ENCODE results near the gene UXS1.
"Not testable (repeated sequence)": the region's sequence is repeated elsewhere in the genome, so short reads cannot be mapped to it uniquely, and the experiment has no call there.

UXS1 gene

DNA sequence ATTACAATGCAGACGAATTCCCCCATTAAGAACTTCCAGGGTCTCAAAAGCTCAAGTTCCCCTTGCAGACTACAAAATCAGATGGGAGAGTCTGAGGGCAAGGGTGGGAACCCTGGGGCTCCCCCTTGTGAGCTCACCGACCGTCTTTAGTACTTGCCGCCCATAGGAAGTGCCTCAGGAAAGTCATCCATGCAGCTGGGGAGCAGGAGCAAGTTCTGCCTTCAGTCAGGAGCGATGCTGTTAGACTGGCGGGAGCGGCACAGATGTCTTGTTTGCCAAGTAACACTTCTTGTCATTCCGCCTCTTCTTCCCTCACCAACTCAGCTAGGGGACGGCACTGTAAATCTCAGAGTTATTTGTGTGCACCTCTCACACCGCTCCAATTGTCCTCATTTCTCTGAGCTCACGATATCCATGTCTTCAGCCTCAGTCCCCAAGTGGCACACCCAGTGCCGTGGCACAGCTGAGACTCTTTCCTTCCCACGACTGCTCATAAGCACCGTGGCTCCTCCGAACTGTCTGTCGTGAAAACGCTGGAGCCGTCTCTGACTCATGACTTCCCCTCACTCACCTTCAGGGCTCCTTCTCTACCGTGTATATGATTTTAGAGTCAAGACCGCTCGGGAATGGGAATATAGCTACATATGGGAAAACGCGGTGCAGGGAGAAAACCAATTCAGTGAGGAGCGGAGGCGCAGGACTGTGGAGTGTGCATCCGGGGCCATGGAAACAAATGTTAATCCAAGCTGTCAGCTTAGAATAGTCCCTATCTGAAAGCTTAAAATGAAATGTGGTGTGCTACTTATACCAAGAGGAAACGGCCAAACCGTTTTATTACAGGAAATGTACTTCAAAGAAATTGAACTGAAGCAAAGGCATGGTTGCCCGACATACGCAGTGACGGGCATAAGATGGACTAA is 34.0 kb downstream of the UXS1 start:
- DNase-seq: no peak

DNA sequence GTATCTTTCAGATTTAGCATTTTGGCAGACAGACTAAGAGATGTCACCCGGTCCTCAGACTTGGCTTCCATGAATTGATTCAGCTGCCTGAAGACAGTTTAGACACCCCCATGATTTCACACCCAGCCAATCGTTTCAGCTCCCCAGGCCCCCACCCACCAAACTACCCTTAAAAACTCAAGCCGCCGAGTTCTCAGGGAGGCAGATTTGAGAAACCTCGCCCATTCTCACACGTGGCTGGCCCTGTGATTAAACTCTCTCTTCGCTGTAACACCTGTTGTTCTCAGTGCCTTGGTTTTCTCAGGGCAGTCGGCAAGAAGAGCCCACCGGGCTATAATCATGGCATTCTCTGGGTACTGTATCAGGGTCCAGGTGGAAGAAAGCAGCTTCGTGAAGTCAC is 35.2 kb downstream of the UXS1 start:
- no peak for DNase-seq

DNA sequence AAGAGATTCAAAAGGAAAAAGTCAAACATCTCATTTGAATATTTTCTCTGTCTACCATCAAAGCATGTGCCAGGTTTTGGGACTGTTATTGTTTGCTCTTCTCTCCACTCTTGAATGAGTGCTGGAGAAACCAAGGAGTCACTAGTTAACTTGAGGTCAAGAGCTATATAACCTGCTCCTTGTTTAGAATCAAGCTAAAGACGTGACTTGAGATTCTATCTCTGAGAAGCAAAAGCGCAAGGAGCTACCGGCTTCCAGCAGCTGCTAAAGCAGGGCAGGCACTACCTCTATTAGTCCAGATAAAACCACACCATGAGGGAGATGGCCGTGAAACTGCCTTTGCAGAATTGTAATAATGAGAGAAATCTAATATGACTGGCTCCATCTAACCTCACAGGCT is 36.0 kb downstream of the UXS1 start:
- DNase-seq: no peak

DNA sequence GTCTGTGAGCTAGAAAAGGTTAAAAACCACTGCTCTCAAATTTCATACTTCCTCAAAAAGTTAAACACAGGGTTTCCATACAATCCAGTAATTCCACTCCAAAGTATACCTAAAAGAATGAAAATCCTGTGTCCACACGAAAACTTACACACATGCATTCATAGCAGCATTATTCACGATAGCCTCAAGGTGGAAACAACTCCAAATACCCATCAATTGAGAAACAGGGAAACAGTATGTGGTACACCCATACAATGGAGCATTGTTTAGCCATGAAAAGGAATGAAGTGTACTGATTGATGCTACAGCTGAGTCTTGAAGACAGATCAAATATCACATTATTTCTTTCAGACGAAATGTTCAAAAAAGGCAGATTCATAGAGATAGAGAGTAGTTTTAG is 36.7 kb downstream of the UXS1 start:
- DNase-seq: no peak

DNA sequence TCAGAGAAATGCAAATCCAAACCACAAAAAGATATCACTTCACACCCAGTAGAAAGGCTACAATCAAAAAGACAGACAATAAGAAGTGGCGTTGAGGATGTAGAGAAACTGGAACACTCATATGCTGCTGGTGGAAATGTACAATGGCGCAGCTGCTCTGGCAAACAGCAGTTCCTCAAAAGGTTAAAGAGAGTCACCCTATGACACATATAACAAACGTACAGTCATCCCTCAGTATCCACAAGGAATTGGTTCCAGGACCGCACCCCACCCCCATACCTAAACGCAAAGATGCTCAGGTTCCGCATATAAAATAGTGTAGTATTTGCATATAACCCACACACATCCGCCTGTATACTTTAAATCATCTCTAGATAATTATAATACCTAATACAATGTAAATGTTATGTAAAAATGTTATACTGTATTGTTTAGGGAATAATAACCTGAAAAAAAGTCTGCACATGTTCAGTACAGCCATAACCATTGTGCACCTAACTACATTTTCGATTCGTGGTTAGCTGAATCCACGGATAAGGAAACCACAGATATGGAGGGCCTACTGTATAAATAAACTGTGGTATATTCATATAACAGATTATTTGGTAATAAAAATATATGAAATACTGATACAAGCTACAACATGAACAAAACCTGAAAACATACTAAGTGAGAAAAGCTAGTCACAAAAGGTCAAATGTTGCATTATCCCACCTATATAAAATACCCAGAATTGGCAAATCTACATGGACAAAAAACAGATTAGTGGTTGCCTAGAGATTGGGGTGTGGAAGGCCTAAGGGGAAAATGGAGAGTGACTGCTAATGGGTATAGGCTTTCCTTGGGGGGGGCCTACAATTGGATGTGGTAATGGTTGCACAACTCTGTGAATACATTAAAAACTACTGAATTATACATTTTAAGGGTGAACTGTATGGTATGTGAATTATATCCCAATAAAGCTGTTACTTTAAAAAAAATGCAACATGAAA is 37.5 kb downstream of the UXS1 start:
- DNase-seq: peak; percentile 53

DNA sequence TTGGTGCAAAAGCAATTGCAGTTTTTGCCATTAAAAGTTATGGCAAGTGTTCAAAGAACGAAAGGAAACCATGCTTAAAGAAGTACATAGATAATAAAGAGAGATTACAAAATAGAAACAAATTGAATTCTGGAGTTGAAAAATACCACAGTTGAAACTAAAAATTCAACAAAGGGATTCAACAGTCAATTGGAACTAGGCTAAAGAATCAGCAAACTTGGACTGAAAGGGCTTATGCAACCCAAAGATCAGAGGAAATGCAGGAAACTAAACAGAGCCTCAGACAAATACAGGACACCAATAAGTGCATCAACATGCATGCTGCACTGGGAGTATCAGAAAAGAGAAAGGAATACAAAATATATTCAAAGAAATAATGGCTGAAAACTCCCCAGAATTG is 40.3 kb downstream of the UXS1 start:
- DNase-seq: no peak

DNA sequence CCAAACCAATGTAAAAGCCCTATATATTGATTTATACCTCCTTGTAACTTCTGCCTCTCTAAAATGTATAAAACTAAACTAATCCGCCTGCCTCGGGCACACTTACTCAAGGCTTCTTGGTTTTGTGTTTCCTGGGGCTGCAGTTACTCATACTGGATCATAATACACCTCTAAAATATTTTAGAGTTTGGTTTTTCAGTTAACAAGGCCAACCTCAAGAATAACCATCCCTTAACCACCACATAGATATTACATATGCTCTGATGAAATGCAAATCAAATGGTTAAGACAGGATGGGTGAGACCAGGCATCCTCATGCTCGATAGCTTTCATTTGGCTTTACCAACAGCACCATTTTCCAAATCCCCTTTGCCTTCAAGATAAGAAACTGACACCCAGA is 46.4 kb downstream of the UXS1 start:
- no peak for DNase-seq

DNA sequence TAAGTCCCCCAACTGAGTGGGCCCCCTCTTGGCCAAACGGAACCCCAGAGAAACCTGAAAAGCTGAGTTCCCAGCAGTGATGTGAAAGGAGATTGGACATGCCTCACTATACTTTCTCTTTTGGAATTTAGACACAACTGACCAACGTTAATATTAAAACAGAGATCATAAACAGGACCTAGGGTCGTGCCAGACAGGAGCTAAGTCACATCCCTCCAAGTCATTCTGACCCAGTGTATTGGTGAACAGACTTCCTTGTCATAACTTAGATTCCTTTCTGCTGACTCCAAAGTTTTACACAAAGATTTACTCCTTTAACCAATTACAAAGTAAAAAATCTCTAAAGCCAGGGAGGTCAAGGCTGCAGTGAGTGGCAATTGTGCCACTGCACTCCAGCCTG is 46.9 kb downstream of the UXS1 start:
- DNase-seq: no peak

DNA sequence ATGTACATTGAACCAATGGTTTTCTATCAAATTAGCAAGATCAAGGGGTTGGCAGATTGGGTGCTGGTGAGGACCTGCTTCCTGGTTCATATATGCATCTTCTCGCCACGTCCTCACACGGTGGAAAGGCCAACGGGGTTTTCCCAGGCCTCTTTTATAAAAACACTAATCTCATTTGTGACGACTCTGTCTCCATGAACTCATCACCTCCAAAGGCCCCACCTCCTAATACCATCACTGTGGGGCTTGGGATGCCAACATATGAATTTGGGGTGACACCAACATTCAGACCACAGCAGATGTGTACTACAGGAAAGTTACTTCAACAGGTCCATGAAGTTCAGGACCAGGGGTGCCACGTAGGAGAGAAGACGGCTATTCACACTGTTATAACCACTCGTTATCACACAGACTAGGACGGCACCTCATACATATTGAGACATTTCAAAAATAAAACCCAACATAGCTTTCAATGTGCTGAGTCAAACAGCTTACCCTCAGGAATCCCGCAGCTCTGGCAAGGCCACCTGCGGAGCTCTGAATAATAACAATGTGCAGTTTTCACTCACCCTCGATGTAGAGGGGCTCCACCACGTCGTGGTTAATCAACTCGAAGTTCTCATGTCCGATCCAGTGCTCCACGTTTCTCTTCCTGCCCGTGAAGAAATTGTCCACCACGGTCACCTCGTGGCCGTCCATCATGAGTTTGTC is 49.3 kb downstream of the UXS1 start:
- no peak for DNase-seq

DNA sequence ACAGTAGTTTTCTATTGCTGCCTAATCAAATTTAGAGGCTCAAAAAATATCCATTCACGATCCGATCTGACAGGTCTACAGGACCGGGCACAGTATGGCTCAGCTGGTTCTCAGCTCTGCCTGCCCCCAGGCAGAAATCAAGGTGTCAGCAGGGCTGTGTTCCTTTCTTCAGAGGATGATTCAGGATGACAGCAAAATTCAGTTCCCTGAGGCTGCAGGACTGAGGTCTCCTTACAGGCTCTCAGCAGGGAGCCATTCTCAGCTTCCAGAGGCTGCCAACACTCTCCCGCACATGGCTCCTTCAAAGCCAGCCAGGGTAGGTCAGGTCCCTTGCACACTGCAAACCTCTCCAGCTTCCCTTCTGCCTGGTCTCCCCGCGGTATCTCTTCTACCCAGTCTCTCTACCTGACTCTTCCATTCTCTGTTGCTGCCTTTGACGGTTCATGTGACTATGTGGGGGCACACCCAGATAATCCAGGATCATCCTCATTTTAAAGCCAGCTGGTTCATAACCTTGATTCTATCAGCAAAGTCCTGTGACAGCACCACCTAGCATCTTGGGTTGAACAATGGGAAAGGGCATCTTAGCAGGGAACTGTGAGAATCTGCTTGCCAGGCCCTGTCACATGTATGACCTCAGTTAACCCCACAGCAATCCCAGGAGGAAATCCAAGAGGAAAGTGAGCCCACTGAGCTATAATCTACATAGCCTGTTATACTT is 50.4 kb downstream of the UXS1 start:
- DNase-seq: no peak

DNA sequence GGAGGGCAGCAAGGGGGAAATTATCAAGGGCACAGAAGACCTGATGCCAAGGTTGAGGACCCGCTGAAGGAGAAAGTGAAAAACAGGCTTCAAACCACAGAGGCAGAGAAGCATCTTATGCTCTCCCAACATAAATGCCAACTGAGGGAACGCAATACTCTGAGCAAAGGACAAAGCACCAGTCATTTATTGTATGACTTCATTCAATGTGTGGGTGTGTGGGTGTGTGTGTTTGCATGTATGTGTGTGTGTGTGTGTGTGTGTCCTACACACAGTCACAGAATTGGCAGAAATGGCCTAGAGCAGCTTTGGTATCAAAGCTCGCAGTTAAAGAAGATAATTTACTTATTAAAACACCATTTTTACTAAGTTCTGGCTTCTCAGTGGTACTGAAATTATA is 51.4 kb downstream of the UXS1 start:
- DNase-seq: no peak

DNA sequence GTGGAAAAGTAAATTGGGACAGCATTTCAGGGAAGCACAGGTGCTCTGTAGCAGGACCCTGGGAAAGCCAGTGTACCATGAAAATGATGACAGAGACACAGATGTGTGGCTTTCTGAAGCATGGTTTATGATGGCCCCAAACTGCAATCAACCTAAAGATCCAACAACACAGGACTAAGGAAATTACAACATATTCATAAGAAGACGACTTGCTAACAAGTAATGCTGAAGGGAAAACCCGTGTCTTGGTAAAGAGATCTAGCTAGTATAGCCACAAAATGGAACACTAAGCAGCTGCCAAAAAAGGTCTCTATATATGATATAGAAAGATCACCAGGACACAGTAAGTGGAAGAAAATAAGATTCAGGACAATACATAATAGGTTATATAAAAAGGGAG is 53.2 kb downstream of the UXS1 start:
- no peak for DNase-seq

DNA sequence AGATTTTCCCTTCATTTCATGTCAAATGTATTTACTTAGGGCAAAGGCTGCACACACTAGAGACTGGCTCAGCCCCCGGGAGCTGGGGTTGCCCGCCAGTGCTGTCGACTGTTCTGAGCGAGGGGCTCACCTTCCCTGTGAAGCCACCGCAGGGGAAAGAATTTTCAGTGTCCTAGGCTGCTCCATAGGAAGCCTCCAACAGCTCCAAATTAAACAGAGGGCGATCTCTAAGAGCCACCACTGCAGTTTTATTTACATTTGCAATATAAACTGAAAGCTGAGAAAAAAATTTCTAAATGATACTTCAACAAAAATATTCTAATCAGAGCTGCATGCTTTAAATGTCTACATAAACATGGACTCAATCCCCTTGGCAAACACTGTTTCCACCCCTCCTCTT is 54.0 kb downstream of the UXS1 start:
- DNase-seq: no peak

DNA sequence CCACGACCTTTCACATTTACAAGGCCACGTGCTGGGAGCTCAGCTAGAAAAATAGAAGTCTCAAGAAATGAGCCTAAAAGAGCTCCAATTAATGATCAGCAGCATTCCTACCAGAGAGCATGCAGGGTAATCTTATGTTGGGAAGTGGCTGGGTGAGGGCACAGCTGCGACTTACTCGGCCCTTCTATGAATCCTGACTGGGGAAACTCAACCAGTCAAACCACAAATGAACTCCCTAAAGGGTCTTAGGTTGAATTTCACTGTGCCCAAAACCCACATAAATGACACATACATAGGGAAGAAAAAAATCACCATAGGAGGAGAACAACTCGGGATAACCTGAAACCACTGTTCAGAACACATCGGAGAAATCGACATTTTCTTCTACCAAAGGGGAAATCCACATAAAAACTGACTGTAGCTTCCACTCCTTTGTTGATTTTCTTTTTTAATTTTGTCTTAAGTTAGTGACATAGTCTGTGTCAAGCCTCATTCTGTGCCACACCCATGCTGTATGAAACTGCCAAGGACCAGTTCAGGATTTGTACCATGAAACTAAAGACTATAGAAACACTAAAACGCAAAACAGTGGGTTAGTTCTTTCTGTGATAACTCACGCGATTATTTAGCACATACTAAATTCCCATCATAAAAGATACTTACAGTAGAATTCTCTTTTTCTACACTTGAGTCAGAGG is 54.7 kb downstream of the UXS1 start:
- no peak for DNase-seq

DNA sequence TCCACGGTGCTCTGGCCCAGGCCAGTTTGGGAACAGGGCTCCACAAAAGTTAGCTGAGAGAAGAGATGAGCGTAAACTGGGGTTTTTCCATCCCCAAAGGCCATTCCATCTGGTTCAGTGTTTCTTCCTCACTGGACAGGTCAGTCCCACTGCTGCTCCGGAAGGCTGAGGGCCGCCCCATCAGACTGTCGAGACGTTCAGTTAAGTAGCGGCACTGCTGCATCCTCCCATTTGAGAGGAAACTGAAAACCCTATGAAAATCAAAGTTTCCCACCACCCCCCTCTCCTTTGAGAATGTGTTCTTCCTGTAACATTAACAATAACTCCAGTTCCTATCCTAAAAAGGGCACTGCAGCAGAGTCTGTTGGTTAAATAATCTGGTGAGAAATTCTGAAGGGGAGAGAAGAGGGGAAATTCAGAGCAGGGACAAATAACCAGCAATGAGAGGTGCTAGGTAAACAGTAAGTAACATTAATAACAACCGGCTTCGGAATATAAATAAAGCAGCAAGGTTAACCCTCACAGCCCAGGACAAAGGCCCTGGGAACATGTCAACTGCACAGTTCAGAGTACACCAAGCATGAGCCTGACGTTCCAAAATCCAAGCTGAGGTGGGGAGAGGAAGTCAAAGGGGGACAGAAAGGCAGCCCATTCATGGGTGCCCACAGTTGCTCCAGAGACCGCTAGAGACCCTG is 55.4 kb downstream of the UXS1 start:
- DNase-seq: no peak

DNA sequence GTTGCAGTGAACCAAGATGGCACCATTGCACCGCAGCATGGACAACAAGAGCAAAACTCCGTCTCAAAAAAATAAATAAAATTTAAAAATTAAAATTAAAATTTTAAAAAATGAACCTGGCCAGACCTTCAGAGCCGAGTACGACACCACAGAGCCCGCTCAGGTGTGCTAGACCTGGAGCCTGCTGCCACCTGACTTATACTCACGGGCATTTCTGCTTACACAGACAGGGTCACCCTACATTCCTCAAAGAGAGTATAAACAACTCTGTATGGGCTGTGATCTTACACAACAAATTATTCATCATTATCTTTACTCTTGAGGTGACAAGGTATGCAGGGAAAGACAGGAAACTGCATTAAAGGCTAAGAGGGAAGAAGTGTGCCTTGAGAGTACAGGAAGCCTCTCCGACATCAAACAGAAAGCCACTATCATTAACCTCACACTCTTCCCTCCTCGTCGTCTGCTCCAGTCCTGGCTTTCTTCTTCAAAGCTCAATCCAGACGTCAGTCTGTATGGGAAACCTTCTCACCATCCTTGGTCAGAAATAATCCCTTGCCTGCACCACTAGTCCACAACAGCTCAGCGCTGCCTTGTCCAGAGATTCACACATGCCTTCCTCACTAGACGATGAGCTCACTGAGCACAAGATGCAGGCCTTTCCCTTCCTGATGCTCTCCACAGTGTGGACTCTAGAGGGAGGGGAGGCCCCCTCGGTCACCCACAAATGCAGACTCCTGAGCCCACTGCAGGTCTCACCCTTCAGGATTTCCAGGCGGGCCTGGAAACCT is 56.2 kb downstream of the UXS1 start:
- DNase-seq: no peak

DNA sequence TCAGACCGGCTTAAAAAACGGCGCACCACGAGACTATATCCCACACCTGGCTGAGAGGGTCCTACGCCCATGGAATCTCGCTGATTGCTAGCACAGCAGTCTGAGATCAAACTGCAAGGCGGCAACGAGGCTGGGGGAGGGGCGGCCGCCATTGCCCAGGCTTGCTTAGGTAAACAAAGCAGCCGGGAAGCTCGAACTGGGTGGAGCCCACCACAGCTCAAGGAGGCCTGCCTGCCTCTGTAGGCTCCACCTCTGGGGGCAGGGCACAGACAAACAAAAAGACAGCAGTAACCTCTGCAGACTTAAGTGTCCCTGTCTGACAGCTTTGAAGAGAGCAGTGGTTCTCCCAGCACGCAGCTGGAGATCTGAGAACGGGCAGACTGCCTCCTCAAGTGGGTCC is 62.9 kb downstream of the UXS1 start:
- not testable (repeated sequence) for DNase-seq

DNA sequence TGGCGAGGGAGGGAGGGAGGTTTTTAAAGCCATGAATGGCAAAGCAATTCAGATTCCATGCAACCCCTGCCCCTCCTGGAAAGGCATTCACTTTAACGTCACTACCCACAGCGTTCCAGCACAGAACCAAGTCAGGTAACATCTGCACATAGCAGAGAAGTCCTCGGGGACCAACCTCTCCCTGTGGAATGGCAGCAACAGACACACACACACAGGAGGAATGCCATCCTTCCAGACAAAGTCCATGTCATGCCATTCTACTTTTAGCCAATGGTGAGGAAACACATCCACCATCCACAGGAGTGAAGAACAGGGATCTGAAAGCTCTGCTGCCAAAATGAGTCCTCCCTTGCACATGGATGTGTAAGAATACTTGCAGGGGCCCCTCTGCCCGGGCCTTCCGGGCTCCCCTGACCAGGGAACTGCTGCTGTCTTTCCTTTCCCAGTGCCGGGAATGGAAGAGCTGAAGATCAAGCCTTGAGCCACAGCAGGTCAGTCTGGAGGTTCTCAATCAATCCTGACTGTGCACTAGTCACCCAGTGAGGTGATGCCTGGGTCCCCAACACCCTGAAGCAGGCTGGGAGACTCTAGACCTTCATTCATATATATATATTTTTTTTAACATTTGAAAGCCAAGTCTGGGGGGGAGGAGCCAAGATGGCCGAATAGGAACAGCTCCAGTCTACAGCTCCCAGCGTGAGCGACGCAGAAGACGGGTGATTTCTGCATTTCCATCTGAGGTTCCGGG is 63.7 kb downstream of the UXS1 start:
- DNase-seq: no peak

DNA sequence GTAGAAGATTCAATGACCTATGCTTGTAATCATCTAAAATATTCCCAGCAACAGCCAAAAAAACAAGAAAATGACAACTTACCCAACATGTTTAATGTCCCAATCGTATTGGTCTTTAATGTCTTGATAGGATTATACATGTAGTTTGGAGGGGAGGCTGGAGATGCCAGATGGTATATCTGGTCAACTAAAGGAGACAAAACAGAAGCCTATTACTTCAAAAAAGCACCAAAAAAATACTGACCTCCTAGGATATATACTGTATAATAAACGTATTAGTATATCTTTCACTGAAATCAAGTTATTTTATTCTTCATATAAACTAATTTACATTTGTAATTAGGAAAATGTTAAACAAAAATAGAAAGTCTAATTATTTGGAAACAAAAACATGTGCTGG is 64.5 kb downstream of the UXS1 start:
- DNase-seq: no peak

DNA sequence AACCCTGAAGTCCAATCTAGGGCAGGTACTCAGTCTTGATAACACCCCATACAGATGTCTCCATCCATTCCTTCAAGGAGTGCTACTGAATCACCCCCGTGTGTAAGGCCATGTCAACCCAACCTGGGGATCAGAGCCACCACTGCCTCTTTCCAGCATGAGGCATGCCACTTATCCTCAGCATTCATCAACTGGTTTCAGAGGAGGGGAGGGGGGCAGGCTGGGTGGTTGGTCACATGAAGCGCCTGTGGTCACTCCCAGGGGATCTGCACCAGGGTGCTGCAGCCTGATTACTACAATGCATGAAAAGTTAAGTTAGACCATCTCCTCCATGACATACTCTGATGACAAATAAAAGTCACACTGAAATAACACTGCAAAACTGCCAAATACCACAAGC is 65.0 kb downstream of the UXS1 start:
- no peak for DNase-seq
